ENCODE results near the gene ANKUB1. TPM values are rescaled to one million over a fixed set of nuclear protein-coding genes. Genes with fewer than 3 reads are reported as not detected.

Gene ANKUB1
- total and polyA plus RNA-seq, 3 experiments from 2014 or later: not detected

DNA sequence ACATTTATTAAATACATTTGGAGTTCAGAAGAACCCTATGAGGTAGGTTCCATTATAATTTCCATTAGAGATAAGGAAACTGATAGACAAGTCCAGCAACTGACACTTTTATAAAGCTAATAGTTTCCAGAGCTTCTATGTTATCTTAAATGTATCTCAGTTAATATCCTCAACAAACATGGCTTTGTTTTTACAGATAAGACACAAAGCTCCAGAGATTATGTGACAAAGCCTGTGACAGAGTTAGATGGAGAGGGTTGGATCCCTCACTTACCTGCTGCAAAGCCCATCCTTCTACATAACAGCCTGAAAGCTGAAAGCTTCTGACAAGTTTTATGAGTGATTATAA, 39.6 kb downstream of the ANKUB1 start:
- peak overlapping the region; percentile 93 to 99 (median 95) for H3K27ac Mint-ChIP-seq
- Histone ChIP-seq H3K36me3 (ENCODE audit: insufficient read depth, low read length) (no peaks in the 10 kb centered on the region), H3K4me3 (ENCODE audit: low read length) (peak overlapping the region; percentile 75), H3K9me3 (ENCODE audit: low read length) (no peaks in the 10 kb centered on the region), H3K27me3 (ENCODE audit: insufficient read depth, low read length, poor library complexity, severe bottlenecking) (no peaks in the 10 kb centered on the region), H3K4me1 (ENCODE audit: insufficient read depth, low read length) (peaks cover 21% of the 10 kb centered on the region), H3K27ac (ENCODE audit: low read depth, low read length) (peak overlapping the region; percentile 71)
- CTCF ChIA-PET: interaction anchor here (0.7 to 2.5 kb wide), 10 partner anchors 9 to 183 kb away, joined by 3 to 13 read pairs (median 6); partner anchors contain the start of gene RNF13
- H3K4me3 Mint-ChIP-seq: peak overlapping the region; percentile 92 to 100 (median 95)
- POLR2A ChIA-PET: interaction anchor here (2.2 kb wide), 1 partner anchor 61 kb away, joined by 14 read pairs; the partner anchor contains the start of gene RNF13
- H3K27me3 Mint-ChIP-seq: peaks cover 0 to under 1% of the 10 kb centered on the region in 2 donors
- H3K9me3 Mint-ChIP-seq: no peaks in the 10 kb centered on the region
- H3K4me1 Mint-ChIP-seq: peaks cover 33 to 56% (median 44%) of the 10 kb centered on the region in 3 donors
- peaks cover 0 to 34% (median 12%) of the 10 kb centered on the region in 3 donors for H3K36me3 Mint-ChIP-seq
- no peak for DNase-seq

DNA sequence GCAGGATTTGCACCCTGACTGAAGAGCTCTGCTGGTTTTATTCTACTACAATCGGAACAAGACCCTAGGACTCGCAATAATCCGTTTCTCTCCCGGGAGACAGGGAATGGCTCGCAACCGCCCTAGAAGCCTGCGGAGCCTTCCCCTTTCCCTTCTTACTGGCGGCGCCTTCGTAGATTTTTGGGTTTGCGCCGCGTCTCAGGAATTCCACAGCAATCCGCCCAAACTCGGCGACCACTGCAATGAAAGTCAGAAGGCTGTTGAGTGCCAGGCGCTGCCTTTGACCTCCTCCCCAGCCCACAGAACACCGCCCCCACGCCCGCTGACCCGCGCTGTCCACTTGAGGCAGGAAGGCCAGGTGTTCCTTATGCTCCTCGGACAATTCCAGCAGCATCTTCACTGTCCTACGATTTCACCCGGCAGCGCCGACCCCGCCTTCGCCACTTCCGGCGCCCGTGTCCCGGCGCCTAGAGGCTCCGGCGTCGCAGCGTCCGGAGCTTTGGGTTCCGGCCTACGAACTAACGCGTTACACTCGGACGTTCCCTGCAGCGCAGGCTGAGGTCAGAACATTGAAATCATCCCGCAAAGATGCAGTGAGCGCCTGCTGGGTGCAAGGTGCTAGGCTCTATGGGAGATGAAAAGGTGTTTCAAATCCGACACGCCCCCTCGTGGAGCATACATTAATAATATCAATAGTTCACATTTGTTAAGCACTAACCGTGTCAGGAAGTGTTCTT, 40.1 kb downstream of the ANKUB1 start, which contains the start of gene COMMD2:
Gene COMMD2 (minus strand): TSS at position 439 of the 737 bp plus-strand sequence. CDS start 45 bp downstream, at position 394.
- ChIA-PET POLR2A (interaction anchor here (2.2 kb wide), 1 partner anchor 61 kb away, joined by 14 read pairs; the partner anchor contains the start of gene RNF13), CTCF (interaction anchor here (0.7 to 2.5 kb wide), 12 partner anchors 9 to 240 kb away, joined by 3 to 13 read pairs (median 5); partner anchors contain the start of gene RNF13)
- Mint-ChIP-seq H3K36me3 (peaks cover 1 to 37% (median 14%) of the 10 kb centered on the region in 3 donors), H3K4me3 (peak within 1 kb of the TSS; percentile 92 to 100 (median 95)), H3K4me1 (peaks cover 33 to 57% (median 46%) of the 10 kb centered on the region in 3 donors), H3K27me3 (no peaks in the 10 kb centered on the region), H3K9me3 (no peaks in the 10 kb centered on the region), H3K27ac (peak within 1 kb of the TSS; percentile 93 to 99 (median 95))
- H3K36me3 ChIP-seq (ENCODE audit: insufficient read depth, low read length): no peaks in the 10 kb centered on the region
- no peaks in the 10 kb centered on the region for H3K9me3 ChIP-seq (ENCODE audit: low read length)
- H3K27ac ChIP-seq (ENCODE audit: low read depth, low read length): peak within 1 kb of the TSS; percentile 71
- DNase-seq: peak; percentile 56 to 75 (median 65)
- no peaks in the 10 kb centered on the region for H3K27me3 ChIP-seq (ENCODE audit: insufficient read depth, low read length, poor library complexity, severe bottlenecking)
- peak within 1 kb of the TSS; percentile 75 for H3K4me3 ChIP-seq (ENCODE audit: low read length)
- H3K4me1 ChIP-seq (ENCODE audit: insufficient read depth, low read length): peaks cover 21% of the 10 kb centered on the region

DNA sequence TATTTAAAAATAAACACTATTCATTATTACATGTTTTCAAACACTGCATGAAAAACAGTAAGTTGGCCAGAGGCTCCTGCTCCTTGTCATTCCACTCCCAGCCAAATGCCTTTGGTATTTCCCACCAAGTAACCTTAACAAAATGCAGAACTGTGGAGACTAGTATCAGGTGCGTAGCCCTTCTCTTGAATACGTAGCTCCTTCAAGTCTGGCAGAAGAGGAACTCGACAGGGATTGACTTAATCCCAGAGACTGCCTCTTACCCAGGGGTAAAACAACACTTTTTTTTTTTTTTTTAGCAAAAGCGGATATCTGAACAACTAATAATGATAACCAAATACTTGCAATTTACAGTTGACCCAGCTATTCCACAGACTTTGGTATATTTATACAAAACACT, 40.8 kb downstream of the ANKUB1 start:
- Mint-ChIP-seq H3K27ac (peak overlapping the region; percentile 93 to 99 (median 95)), H3K4me3 (peak overlapping the region; percentile 92 to 100 (median 95)), H3K9me3 (no peaks in the 10 kb centered on the region), H3K27me3 (no peaks in the 10 kb centered on the region), H3K4me1 (peaks cover 33 to 61% (median 47%) of the 10 kb centered on the region in 3 donors), H3K36me3 (peaks cover 5 to 44% (median 20%) of the 10 kb centered on the region in 3 donors)
- H3K4me1 ChIP-seq (ENCODE audit: insufficient read depth, low read length): peaks cover 21% of the 10 kb centered on the region
- no peaks in the 10 kb centered on the region for H3K27me3 ChIP-seq (ENCODE audit: insufficient read depth, low read length, poor library complexity, severe bottlenecking)
- POLR2A ChIA-PET: interaction anchor here (2.2 kb wide), 1 partner anchor 62 kb away, joined by 14 read pairs; the partner anchor contains the start of gene RNF13
- CTCF ChIA-PET: interaction anchor here (0.8 to 2.5 kb wide), 7 partner anchors 10 to 239 kb away, joined by 3 to 13 read pairs (median 9); partner anchors contain the start of gene RNF13
- H3K4me3 ChIP-seq (ENCODE audit: low read length): peak overlapping the region; percentile 75
- no peaks in the 10 kb centered on the region for H3K9me3 ChIP-seq (ENCODE audit: low read length)
- H3K27ac ChIP-seq (ENCODE audit: low read depth, low read length): peak overlapping the region; percentile 71
- DNase-seq: no peak
- H3K36me3 ChIP-seq (ENCODE audit: insufficient read depth, low read length): no peaks in the 10 kb centered on the region

DNA sequence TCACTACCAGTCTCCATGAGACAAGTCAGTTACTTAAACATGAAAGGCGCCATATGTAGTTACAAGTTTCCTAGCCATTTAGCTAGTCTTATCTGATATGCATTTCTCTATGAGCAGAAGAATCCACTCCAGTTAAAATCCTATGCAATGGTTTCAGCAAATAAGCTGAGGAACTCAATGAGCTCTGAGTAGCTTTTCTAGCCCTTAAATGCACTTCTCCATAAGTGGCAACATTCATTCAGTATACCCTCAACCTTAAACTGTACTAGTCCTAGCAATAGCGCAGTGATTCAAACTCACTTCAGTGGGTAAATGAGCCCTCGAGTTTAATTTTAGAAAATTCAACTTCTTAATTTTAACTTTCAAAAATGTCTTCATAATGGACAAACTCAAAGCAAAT, 47.7 kb downstream of the ANKUB1 start:
- H3K27me3 ChIP-seq (ENCODE audit: insufficient read depth, low read length, poor library complexity, severe bottlenecking): no peaks in the 10 kb centered on the region
- H3K4me3 ChIP-seq (ENCODE audit: low read length): no peak overlapping the region
- H3K4me1 ChIP-seq (ENCODE audit: insufficient read depth, low read length): no peaks in the 10 kb centered on the region
- Mint-ChIP-seq H3K27me3 (no peaks in the 10 kb centered on the region), H3K4me1 (peaks cover 14 to 50% (median 24%) of the 10 kb centered on the region in 3 donors), H3K9me3 (no peaks in the 10 kb centered on the region), H3K27ac (peak overlapping the region in 1 of 8 donors; percentile 39), H3K36me3 (peaks cover 5 to 71% (median 29%) of the 10 kb centered on the region in 3 donors), H3K4me3 (no peak overlapping the region)
- H3K36me3 ChIP-seq (ENCODE audit: insufficient read depth, low read length): peaks cover 14% of the 10 kb centered on the region
- no peaks in the 10 kb centered on the region for H3K9me3 ChIP-seq (ENCODE audit: low read length)
- ChIA-PET POLR2A (no interaction called here), CTCF (interaction anchor here (2.6 kb wide), 1 partner anchor 8 kb away, joined by 8 read pairs; the partner anchor contains the start of gene COMMD2)
- no peak overlapping the region for H3K27ac ChIP-seq (ENCODE audit: low read depth, low read length)
- DNase-seq: no peak

DNA sequence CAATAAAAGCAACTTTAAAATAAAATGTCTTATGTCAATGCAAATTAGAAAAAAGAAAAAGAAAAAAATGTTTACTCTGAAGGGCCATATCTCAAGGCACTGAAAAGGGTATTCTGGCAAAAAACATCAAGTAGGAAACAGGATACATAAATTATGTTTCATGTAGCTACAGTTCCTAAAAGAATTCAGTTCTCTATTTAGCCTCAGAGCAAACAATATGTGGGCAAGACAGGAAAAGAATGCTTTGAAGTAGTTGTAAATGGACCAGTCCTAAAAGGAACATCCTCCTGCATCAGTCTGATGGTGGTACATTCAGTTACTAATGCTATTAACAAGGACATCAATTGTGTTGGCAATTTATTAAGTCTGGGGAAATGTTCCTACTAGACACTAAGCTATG, 48.2 kb downstream of the ANKUB1 start:
- Mint-ChIP-seq H3K27ac (no peak overlapping the region), H3K36me3 (peaks cover 5 to 69% (median 31%) of the 10 kb centered on the region in 3 donors), H3K4me3 (no peak overlapping the region), H3K27me3 (no peaks in the 10 kb centered on the region), H3K4me1 (peaks cover 11 to 45% (median 21%) of the 10 kb centered on the region in 3 donors), H3K9me3 (no peaks in the 10 kb centered on the region)
- POLR2A ChIA-PET: no interaction called here
- H3K4me3 ChIP-seq (ENCODE audit: low read length): no peak overlapping the region
- no peak for DNase-seq
- H3K27me3 ChIP-seq (ENCODE audit: insufficient read depth, low read length, poor library complexity, severe bottlenecking): no peaks in the 10 kb centered on the region
- no peaks in the 10 kb centered on the region for H3K4me1 ChIP-seq (ENCODE audit: insufficient read depth, low read length)
- H3K36me3 ChIP-seq (ENCODE audit: insufficient read depth, low read length): peaks cover 14% of the 10 kb centered on the region
- H3K9me3 ChIP-seq (ENCODE audit: low read length): no peaks in the 10 kb centered on the region
- CTCF ChIA-PET: interaction anchor here (2.6 kb wide), 1 partner anchor 9 kb away, joined by 8 read pairs; the partner anchor contains the start of gene COMMD2
- no peak overlapping the region for H3K27ac ChIP-seq (ENCODE audit: low read depth, low read length)

DNA sequence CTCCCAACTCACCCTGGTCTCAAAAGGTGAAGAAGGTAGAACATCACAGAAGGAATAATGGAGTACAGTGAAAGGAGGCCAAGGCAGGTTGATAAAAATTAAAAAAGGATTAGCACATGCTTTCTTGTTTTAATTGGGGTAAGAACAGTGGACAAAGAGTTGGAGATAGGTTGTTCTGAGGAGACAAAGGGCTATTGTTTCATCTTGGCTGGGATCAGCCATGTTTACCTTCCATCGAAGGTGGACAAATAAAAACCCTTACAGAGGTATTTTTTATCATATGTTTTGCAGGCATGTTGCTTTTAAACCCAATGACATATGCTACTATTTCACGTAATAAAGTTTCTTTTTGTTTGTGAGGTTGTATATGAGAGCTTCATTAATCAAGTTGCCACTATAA, 53.0 kb downstream of the ANKUB1 start:
- no peak for DNase-seq
- CTCF ChIA-PET: no interaction called here
- Mint-ChIP-seq H3K27ac (no peak overlapping the region), H3K27me3 (no peaks in the 10 kb centered on the region), H3K4me1 (peaks cover 2 to 10% (median 4%) of the 10 kb centered on the region in 3 donors), H3K36me3 (peaks cover 0 to 41% (median 13%) of the 10 kb centered on the region in 3 donors), H3K9me3 (no peaks in the 10 kb centered on the region), H3K4me3 (no peak overlapping the region)
- Histone ChIP-seq H3K27me3 (ENCODE audit: insufficient read depth, low read length, poor library complexity, severe bottlenecking) (no peaks in the 10 kb centered on the region), H3K4me1 (ENCODE audit: insufficient read depth, low read length) (no peaks in the 10 kb centered on the region), H3K4me3 (ENCODE audit: low read length) (no peak overlapping the region), H3K9me3 (ENCODE audit: low read length) (no peaks in the 10 kb centered on the region), H3K27ac (ENCODE audit: low read depth, low read length) (no peak overlapping the region), H3K36me3 (ENCODE audit: insufficient read depth, low read length) (peaks cover 14% of the 10 kb centered on the region)
- POLR2A ChIA-PET: interaction anchor here (0.6 kb wide), 1 partner anchor 17 kb away, joined by 3 read pairs; no protein-coding TSS in a partner anchor

DNA sequence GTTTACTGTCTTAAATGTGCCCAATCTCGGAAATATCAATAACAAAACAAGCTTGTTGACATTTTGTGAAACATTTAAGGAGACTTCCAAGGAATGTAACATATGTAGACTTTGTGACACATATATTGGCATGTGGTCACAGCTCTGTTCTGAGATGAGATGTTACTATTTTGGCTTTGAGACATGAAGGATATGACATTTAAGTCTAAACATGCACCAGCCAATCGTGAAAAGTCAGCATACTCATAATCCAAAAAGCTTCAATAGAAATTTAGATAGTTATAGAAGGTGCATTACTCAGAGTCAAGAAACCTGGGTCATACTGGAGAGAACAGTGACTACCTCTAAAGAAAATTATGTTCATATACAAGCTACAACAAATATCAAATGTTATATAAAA, 53.5 kb downstream of the ANKUB1 start:
- no peak overlapping the region for H3K4me3 Mint-ChIP-seq
- POLR2A ChIA-PET: interaction anchor here (0.6 kb wide), 1 partner anchor 18 kb away, joined by 3 read pairs; no protein-coding TSS in a partner anchor
- Histone ChIP-seq H3K9me3 (ENCODE audit: low read length) (no peaks in the 10 kb centered on the region), H3K4me3 (ENCODE audit: low read length) (no peak overlapping the region), H3K27me3 (ENCODE audit: insufficient read depth, low read length, poor library complexity, severe bottlenecking) (no peaks in the 10 kb centered on the region), H3K36me3 (ENCODE audit: insufficient read depth, low read length) (peaks cover 14% of the 10 kb centered on the region), H3K27ac (ENCODE audit: low read depth, low read length) (no peak overlapping the region), H3K4me1 (ENCODE audit: insufficient read depth, low read length) (no peaks in the 10 kb centered on the region)
- CTCF ChIA-PET: no interaction called here
- DNase-seq: no peak
- peaks cover 0 to 37% (median 13%) of the 10 kb centered on the region in 3 donors for H3K36me3 Mint-ChIP-seq
- no peaks in the 10 kb centered on the region for H3K27me3 Mint-ChIP-seq
- H3K27ac Mint-ChIP-seq: no peak overlapping the region
- no peaks in the 10 kb centered on the region for H3K9me3 Mint-ChIP-seq
- H3K4me1 Mint-ChIP-seq: peaks cover 0 to 8% (median 1%) of the 10 kb centered on the region in 3 donors

DNA sequence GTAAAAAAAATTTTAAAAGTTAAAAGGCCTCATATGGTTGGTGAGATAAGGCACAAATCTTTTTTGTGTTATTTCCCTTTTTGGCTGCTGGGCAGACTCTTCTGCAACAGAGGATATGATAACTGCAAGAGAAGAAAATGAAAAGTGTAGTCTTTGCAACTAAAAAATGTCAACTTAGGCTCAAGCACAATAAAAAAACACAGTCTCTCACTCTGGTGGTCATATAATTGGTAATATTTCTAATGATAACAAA, 55.5 kb downstream of the ANKUB1 start:
- no peaks in the 10 kb centered on the region for H3K9me3 ChIP-seq (ENCODE audit: low read length)
- Mint-ChIP-seq H3K36me3 (peaks cover 0 to 30% (median 11%) of the 10 kb centered on the region in 3 donors), H3K9me3 (no peaks in the 10 kb centered on the region), H3K27ac (no peak overlapping the region), H3K4me3 (no peak overlapping the region), H3K4me1 (peaks cover 0 to 3% (median 0%) of the 10 kb centered on the region in 3 donors), H3K27me3 (no peaks in the 10 kb centered on the region)
- CTCF ChIA-PET: no interaction called here
- no peak overlapping the region for H3K4me3 ChIP-seq (ENCODE audit: low read length)
- no peak for DNase-seq
- peaks cover 14% of the 10 kb centered on the region for H3K36me3 ChIP-seq (ENCODE audit: insufficient read depth, low read length)
- POLR2A ChIA-PET: no interaction called here
- no peaks in the 10 kb centered on the region for H3K27me3 ChIP-seq (ENCODE audit: insufficient read depth, low read length, poor library complexity, severe bottlenecking)
- no peak overlapping the region for H3K27ac ChIP-seq (ENCODE audit: low read depth, low read length)
- no peaks in the 10 kb centered on the region for H3K4me1 ChIP-seq (ENCODE audit: insufficient read depth, low read length)
